HG03354 (cell line): ENCODE results near the gene DNM3.

ENCODE experiments used
- ATAC-seq: cut with Tn5 transposase; IDR thresholded peaks from one replicate; pipeline ENCODE4 v1.9.1; 2021; ENCODE audit warnings: mild to moderate bottlenecking; ENCODE audit not compliant: unreplicated experiment, poor library complexity, severe bottlenecking

The DNM3 gene

GRCh38 chr1:171954361-171954760 is 113.1 kb downstream of the DNM3 start:
- ATAC-seq = no peak

- ATAC-seq = peak; percentile 88
Observed at GRCh38 chr1:171961861-171962260, 120.6 kb downstream of the DNM3 start.

- ATAC-seq = no peak
Observed at GRCh38 chr1:171963762-171964161, 122.5 kb downstream of the DNM3 start.

- ATAC-seq = no peak
Observed at GRCh38 chr1:171965777-171966176, 124.5 kb downstream of the DNM3 start.

- no peak for ATAC-seq
Observed at GRCh38 chr1:171966426-171967220, 125.3 kb downstream of the DNM3 start.

- ATAC-seq = no peak
Observed at GRCh38 chr1:171969226-171969625, 127.9 kb downstream of the DNM3 start.

GRCh38 chr1:171969813-171970212 is 128.5 kb downstream of the DNM3 start:
- no peak for ATAC-seq

GRCh38 chr1:171972846-171973245 is 131.5 kb downstream of the DNM3 start:
- ATAC-seq = no peak

GRCh38 chr1:171973421-171973820 is 132.1 kb downstream of the DNM3 start:
- ATAC-seq = no peak

GRCh38 chr1:171981303-171981702 is 140.0 kb downstream of the DNM3 start:
- ATAC-seq = no peak

- ATAC-seq = no peak
Observed at GRCh38 chr1:171983584-171983983, 142.3 kb downstream of the DNM3 start.

- no peak for ATAC-seq
Observed at GRCh38 chr1:171984262-171984661, 143.0 kb downstream of the DNM3 start.

GRCh38 chr1:171984850-171985485 is 143.7 kb downstream of the DNM3 start:
- ATAC-seq = no peak

- ATAC-seq = no peak
Observed at GRCh38 chr1:171985639-171986038, 144.3 kb downstream of the DNM3 start.

GRCh38 chr1:171988243-171988885 is 147.1 kb downstream of the DNM3 start:
- ATAC-seq = no peak

- no peak for ATAC-seq
Observed at GRCh38 chr1:171990371-171990770, 149.1 kb downstream of the DNM3 start.

GRCh38 chr1:171994293-171994692 is 153.0 kb downstream of the DNM3 start:
- no peak for ATAC-seq

- ATAC-seq = no peak
Observed at GRCh38 chr1:171995573-171995972, 154.3 kb downstream of the DNM3 start.

GRCh38 chr1:171997936-171998335 is 156.6 kb downstream of the DNM3 start:
- ATAC-seq = no peak

- no peak for ATAC-seq
Observed at GRCh38 chr1:171998711-171999110, 157.4 kb downstream of the DNM3 start.

GRCh38 chr1:171999756-172000155 is 158.5 kb downstream of the DNM3 start:
- no peak for ATAC-seq
